Suprapubic skin (tissue), 4 donors: Measurements from ENCODE around the gene SCN4A. TPM values are rescaled to one million over a fixed set of nuclear protein-coding genes. Genes with fewer than 3 reads are reported as not detected.

Experiments used
- DNase-seq, 2 donors: peaks; one replicate each; pipeline ENCODE4 v3.0.0-alpha.2; 2019; ENCODE audit warnings: low spot score in 2 of 2
- H3K27ac ChIP-seq: fragments of 200-600 bp; sonication (generic); one replicate; pipeline ENCODE4 v1.5.1; 2019
- H3K27me3 ChIP-seq: fragments of 200-600 bp; sonication (generic); one replicate; pipeline ENCODE4 v1.5.1; 2019
- H3K36me3 ChIP-seq: fragments of 200-600 bp; sonication (generic); one replicate; pipeline ENCODE4 v1.5.1; 2019
- H3K4me1 ChIP-seq: fragments of 200-600 bp; sonication (generic); one replicate; pipeline ENCODE4 v1.5.1; 2019
- H3K4me3 ChIP-seq: fragments of 200-600 bp; sonication (generic); one replicate; pipeline ENCODE4 v1.5.1; 2019; ENCODE audit warnings: mild to moderate bottlenecking
- H3K9me3 ChIP-seq: fragments of 200-600 bp; sonication (generic); one replicate; pipeline ENCODE4 v1.5.1; 2019
- CTCF ChIP-seq, 2 donors: fragments of 200-600 bp in 1 of 2; fragments of 450-650 bp in 1 of 2; sonication (generic) in 1 of 2; IDR thresholded peaks; one replicate each; pipeline ENCODE4 v1.5.1; 2016 to 2019; ENCODE audit warnings: antibody characterized with exemption in 2 of 2, mild to moderate bottlenecking in 1 of 2, moderate library complexity in 1 of 2
- EP300 ChIP-seq: sonication (generic); formaldehyde crosslinking; IDR thresholded peaks from one replicate; pipeline ENCODE4 v1.6.1; 2017; ENCODE audit warnings: antibody characterized with exemption
- POLR2A ChIP-seq, 2 donors: fragments of 450-650 bp; IDR thresholded peaks; one replicate each; pipeline ENCODE4 v1.6.1; 2017; ENCODE audit warnings: antibody characterized with exemption in 2 of 2, mild to moderate bottlenecking in 2 of 2, moderate library complexity in 2 of 2
- POLR2AphosphoS5 ChIP-seq, 3 donors: sonication (generic); formaldehyde crosslinking; IDR thresholded peaks; one replicate each; pipeline ENCODE4 v1.6.1; 2017; ENCODE audit warnings: antibody characterized with exemption in 3 of 3
- WGBS: methylation state at CpG from one replicate; pipeline ENCODE4 v1.1.5; 2018; 5-methylcytosine and 5-hydroxymethylcytosine counted together
- total RNA-seq, 4 donors: library from RNA; depleted of rRNA; stranded (reverse); fragments of >200 nt; gene quantifications; one replicate each; pipeline ENCODE4 v1.1.0, GENCODE V29; 2016

Gene SCN4A
- total RNA-seq, 4 donors from 2014 or later = 0.45 to 4.5 (median 1.6) TPM

GRCh38 chr17:63976702-63977101 lies 4.0 kb upstream of the SCN4A start:
- WGBS = 74% methylated on average over 3 of the region's 3 CpGs
- Histone ChIP-seq H3K36me3 (no peaks in the 10 kb centered on the region), H3K9me3 (no peaks in the 10 kb centered on the region), H3K27ac (no peak overlapping the region), H3K4me1 (peaks cover 16% of the 10 kb centered on the region), H3K27me3 (no peaks in the 10 kb centered on the region), H3K4me3 (no peak overlapping the region)
- TF ChIP-seq CTCF (IDR thresholded peaks at IDR 0.05) (no peak), EP300 (no peak), POLR2AphosphoS5 (IDR thresholded peaks at IDR 0.05) (no peak), POLR2A (IDR thresholded peaks at IDR 0.05) (no peak)
- DNase-seq = no peak

GRCh38 chr17:63975541-63976092 lies 2.9 kb upstream of the SCN4A start:
- DNase-seq = no peak
- TF ChIP-seq POLR2AphosphoS5 (IDR thresholded peaks at IDR 0.05) = no peak
- no peak for TF ChIP-seq CTCF (IDR thresholded peaks at IDR 0.05)
- 88% methylated on average over 2 of the region's 2 CpGs for WGBS
- Histone ChIP-seq H3K27ac (no peak overlapping the region), H3K4me1 (peaks cover 13% of the 10 kb centered on the region), H3K27me3 (no peaks in the 10 kb centered on the region), H3K9me3 (no peaks in the 10 kb centered on the region), H3K36me3 (no peaks in the 10 kb centered on the region), H3K4me3 (no peak overlapping the region)

- Histone ChIP-seq H3K9me3 (no peaks in the 10 kb centered on the region), H3K27ac (no peak overlapping the region), H3K4me1 (peaks cover 6% of the 10 kb centered on the region), H3K4me3 (no peak overlapping the region), H3K36me3 (no peaks in the 10 kb centered on the region), H3K27me3 (no peaks in the 10 kb centered on the region)
- TF ChIP-seq POLR2A (IDR thresholded peaks at IDR 0.05) (no peak), EP300 (no peak), POLR2AphosphoS5 (IDR thresholded peaks at IDR 0.05) (no peak), CTCF (IDR thresholded peaks at IDR 0.05) (no peak)
- no peak for DNase-seq
- WGBS = 74% methylated on average over 9 of the region's 10 CpGs
Measured at GRCh38 chr17:63974594-63975192, 2.0 kb upstream of the SCN4A start.

- H3K27ac ChIP-seq = no peak overlapping the region
- peaks cover 6% of the 10 kb centered on the region for H3K4me1 ChIP-seq
- no peaks in the 10 kb centered on the region for H3K36me3 ChIP-seq
- no peak for DNase-seq
- WGBS = 62% methylated on average over 6 of the region's 12 CpGs
- H3K27me3 ChIP-seq = no peaks in the 10 kb centered on the region
- H3K4me3 ChIP-seq = no peak overlapping the region
- TF ChIP-seq CTCF (IDR thresholded peaks at IDR 0.05) (no peak), POLR2AphosphoS5 (IDR thresholded peaks at IDR 0.05) (no peak), POLR2A (IDR thresholded peaks at IDR 0.05) (no peak), EP300 (no peak)
- H3K9me3 ChIP-seq = no peaks in the 10 kb centered on the region
Measured at GRCh38 chr17:63973930-63974593, 1.3 kb upstream of the SCN4A start.

- Histone ChIP-seq H3K4me1 (peaks cover 6% of the 10 kb centered on the region), H3K27ac (no peak overlapping the region), H3K4me3 (no peak overlapping the region), H3K9me3 (no peaks in the 10 kb centered on the region), H3K27me3 (no peaks in the 10 kb centered on the region), H3K36me3 (no peaks in the 10 kb centered on the region)
- no peak for TF ChIP-seq CTCF (IDR thresholded peaks at IDR 0.05)
- no peak for TF ChIP-seq EP300
- TF ChIP-seq POLR2A (IDR thresholded peaks at IDR 0.05) = no peak
- TF ChIP-seq POLR2AphosphoS5 (IDR thresholded peaks at IDR 0.05) = no peak
- WGBS = 93% methylated on average over 6 of the region's 6 CpGs
- DNase-seq = no peak
Measured at GRCh38 chr17:63973247-63973646, 529 bp upstream of the SCN4A start.
